K562 (cell line): ENCODE data around the gene ENDOD1. TPM values are rescaled to one million over a fixed set of nuclear protein-coding genes. Genes with fewer than 3 reads are reported as not detected.

Experiments used
- CEBPG ChIP-seq, 3 experiments: fragments of 200-800 bp in 1 of 3; sonication (Bioruptor generic) in 1 of 3; sonication (generic) in 1 of 3; formaldehyde crosslinking in 1 of 3; IDR thresholded peaks in 2 of 3; conservative IDR thresholded peaks in 1 of 3; 2 replicates each; pipeline versions ENCODE4 v1.6.1 to v1.8.0; 2016 to 2022; ENCODE audit warnings: missing compliant biosample characterization in 2 of 3, missing genetic modification characterization in 2 of 3, mild to moderate bottlenecking in 1 of 3, missing genetic modification reagents in 1 of 3
- FIP1L1 ChIP-seq: fragments of 200-400 bp; formaldehyde crosslinking; IDR thresholded peaks from 2 replicates; pipeline ENCODE4 v1.6.1; 2018; ENCODE audit warnings: mild to moderate bottlenecking, low read depth, low read length; ENCODE audit not compliant: poor library complexity, severe bottlenecking
- GABPA ChIP-seq: fragments of 200-800 bp; sonication (Bioruptor generic); conservative IDR thresholded peaks from 2 replicates; pipeline ENCODE4 v1.6.1; 2016; ENCODE audit warnings: low read depth, missing genetic modification characterization, missing compliant biosample characterization
- GATAD2B ChIP-seq: fragments of 450-650 bp; IDR thresholded peaks from 2 replicates; pipeline ENCODE4 v1.6.1; 2017; ENCODE audit warnings: mild to moderate bottlenecking, borderline replicate concordance
- HDAC3 ChIP-seq: fragments of 450-650 bp; IDR thresholded peaks from 2 replicates; pipeline ENCODE4 v1.6.1; 2018; ENCODE audit warnings: borderline replicate concordance, mild to moderate bottlenecking, moderate library complexity; ENCODE audit not compliant: partially characterized antibody
- L3MBTL2 ChIP-seq: fragments of 450-650 bp; IDR thresholded peaks from 2 replicates; pipeline ENCODE4 v1.6.1; 2016; ENCODE audit warnings: mild to moderate bottlenecking, moderate library complexity
- LARP7 ChIP-seq: fragments of 450-650 bp; IDR thresholded peaks from 2 replicates; pipeline ENCODE4 v1.6.1; 2016
- NFIC ChIP-seq: fragments of 450-650 bp; IDR thresholded peaks from 2 replicates; pipeline ENCODE4 v1.6.1; 2017; ENCODE audit warnings: mild to moderate bottlenecking, inconsistent platforms
- RCOR1 ChIP-seq, 2 experiments: IDR thresholded peaks; 2 replicates each; pipeline ENCODE4 v1.6.1; 2012; ENCODE audit warnings: low read depth in 2 of 2, low read length in 2 of 2, borderline replicate concordance in 1 of 2, improper control_type of control experiment in 1 of 2
- ZNF780A ChIP-seq: fragments of 250-450 bp; sonication (Bioruptor Pico); IDR thresholded peaks from 2 replicates; pipeline ENCODE4 v1.5.0; 2021; ENCODE audit warnings: mild to moderate bottlenecking
- polyA plus RNA-seq, 8 experiments: library from polyadenylated mRNA; depleted of rRNA in 4 of 8; stranded (reverse) in 5 of 8; unstranded in 3 of 8; fragments of >200 nt; fragmentation: Nextera tagmentation in 2 of 8; fragmentation: Illumina TruSeq in 1 of 8; extraction: Ambion mirVana in 2 of 8; extraction: Trizol in 1 of 8; gene quantifications; 2 replicates each; pipeline versions ENCODE4 v1.2.1 to v1.2.3, GENCODE V29; 2011 to 2014; ENCODE audit warnings: inconsistent platforms in 1 of 8, missing spikeins in 1 of 8
- total RNA-seq, 7 experiments: library from RNA; depleted of rRNA in 6 of 7; stranded (reverse); fragments of >200 nt in 6 of 7; fragmentation: Illumina TruSeq in 2 of 7; extraction: Trizol in 2 of 7; gene quantifications; 2 replicates each; pipeline versions ENCODE4 v1.2.1 to v1.2.3, GENCODE V29; 2011 to 2021; ENCODE audit warnings: low replicate concordance in 1 of 7
- TF ChIP-seq, protein P1 (sequence below), 2 experiments: fragments of 450-650 bp; formaldehyde crosslinking in 1 of 2; IDR thresholded peaks; 2 replicates each; pipeline versions ENCODE4 v1.4.0 to v1.6.1; 2014 to 2020; ENCODE audit warnings: mild to moderate bottlenecking in 2 of 2, borderline replicate concordance in 1 of 2, low read depth in 1 of 2
- TF ChIP-seq, protein P2 (sequence below): fragments of 250-450 bp; sonication (Bioruptor Pico); IDR thresholded peaks from 2 replicates; pipeline ENCODE4 v1.9.0; 2021; ENCODE audit warnings: mild to moderate bottlenecking, inconsistent platforms
- TF ChIP-seq, protein P3 (sequence below): conservative IDR thresholded peaks from 2 replicates; pipeline ENCODE4 v1.6.1; 2011; ENCODE audit warnings: low read depth, mild to moderate bottlenecking, low read length; ENCODE audit not compliant: control insufficient read depth

Gene ENDOD1
- total and polyA plus RNA-seq, 9 of the 15 experiments (the other 6 are each of a cell fraction or from before 2014, with no cell fraction given) = 4.2 to 11.8 (median 9.3) TPM

DNA sequence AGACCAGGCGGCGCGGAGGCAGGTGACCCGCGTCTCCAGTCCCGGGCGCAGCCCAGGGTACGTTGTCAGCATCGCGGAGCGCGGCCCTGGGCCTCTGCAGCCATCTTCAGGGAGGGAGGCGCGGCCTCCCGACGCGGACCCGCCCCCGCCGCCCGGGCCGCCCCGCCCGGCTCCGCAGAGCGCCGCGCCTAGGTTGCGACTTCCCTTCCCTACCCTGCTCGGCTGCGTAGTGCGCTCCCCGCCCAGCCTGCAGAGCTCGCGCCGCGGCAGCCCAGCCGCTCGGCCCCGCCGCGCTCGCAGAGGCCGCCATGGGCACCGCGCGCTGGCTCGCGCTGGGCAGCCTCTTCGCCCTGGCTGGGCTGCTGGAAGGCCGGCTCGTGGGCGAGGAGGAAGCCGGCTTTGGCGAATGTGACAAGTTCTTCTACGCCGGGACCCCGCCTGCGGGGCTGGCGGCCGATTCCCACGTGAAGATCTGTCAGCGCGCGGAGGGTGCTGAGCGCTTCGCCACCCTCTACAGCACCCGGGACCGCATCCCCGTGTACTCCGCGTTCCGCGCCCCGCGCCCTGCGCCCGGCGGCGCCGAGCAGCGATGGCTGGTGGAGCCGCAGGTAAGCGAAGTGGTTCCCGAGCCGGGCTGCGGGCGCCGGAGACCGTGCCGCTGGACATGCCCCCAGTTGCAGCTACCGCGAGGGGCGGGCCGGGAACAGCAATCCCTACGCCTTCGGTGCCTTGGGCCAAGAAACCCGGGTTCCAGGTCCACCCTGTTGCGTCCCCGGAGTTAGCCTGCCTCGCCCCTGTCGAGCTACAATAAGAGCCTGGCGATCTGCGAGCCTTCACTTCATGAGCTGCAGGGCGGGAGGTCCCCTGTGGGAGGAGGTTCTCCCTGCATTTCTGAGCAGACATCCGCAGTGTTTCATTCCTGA, at the start of gene ENDOD1 (continued):
- peak; percentile 77 for TF ChIP-seq GATAD2B
- TF ChIP-seq, protein P1, sequence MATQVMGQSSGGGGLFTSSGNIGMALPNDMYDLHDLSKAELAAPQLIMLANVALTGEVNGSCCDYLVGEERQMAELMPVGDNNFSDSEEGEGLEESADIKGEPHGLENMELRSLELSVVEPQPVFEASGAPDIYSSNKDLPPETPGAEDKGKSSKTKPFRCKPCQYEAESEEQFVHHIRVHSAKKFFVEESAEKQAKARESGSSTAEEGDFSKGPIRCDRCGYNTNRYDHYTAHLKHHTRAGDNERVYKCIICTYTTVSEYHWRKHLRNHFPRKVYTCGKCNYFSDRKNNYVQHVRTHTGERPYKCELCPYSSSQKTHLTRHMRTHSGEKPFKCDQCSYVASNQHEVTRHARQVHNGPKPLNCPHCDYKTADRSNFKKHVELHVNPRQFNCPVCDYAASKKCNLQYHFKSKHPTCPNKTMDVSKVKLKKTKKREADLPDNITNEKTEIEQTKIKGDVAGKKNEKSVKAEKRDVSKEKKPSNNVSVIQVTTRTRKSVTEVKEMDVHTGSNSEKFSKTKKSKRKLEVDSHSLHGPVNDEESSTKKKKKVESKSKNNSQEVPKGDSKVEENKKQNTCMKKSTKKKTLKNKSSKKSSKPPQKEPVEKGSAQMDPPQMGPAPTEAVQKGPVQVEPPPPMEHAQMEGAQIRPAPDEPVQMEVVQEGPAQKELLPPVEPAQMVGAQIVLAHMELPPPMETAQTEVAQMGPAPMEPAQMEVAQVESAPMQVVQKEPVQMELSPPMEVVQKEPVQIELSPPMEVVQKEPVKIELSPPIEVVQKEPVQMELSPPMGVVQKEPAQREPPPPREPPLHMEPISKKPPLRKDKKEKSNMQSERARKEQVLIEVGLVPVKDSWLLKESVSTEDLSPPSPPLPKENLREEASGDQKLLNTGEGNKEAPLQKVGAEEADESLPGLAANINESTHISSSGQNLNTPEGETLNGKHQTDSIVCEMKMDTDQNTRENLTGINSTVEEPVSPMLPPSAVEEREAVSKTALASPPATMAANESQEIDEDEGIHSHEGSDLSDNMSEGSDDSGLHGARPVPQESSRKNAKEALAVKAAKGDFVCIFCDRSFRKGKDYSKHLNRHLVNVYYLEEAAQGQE (IDR thresholded peaks at IDR 0.05; ENCODE audit: borderline replicate concordance) = peak; percentile 16; the same call in 1 of the 2 replicates
- TF ChIP-seq, protein P1 (CRISPR knock-in tag; IDR thresholded peaks at IDR 0.05; ENCODE audit: low read depth) = peak; percentile 64; the same call in 1 of the 2 replicates
- no peak for TF ChIP-seq LARP7
- 0 out of 2 replicates have a peak, but pooled peaks have one; percentile 12 for TF ChIP-seq NFIC
- no peak for TF ChIP-seq HDAC3
- TF ChIP-seq RCOR1 (IDR thresholded peaks at IDR 0.05; ENCODE audit: borderline replicate concordance in 1 of 2, low read depth in 2 of 2, low read length in 2 of 2) = peak in 1 of 2 experiments; percentile 19; a peak in 1 of 4 replicates
- TF ChIP-seq, protein P2, sequence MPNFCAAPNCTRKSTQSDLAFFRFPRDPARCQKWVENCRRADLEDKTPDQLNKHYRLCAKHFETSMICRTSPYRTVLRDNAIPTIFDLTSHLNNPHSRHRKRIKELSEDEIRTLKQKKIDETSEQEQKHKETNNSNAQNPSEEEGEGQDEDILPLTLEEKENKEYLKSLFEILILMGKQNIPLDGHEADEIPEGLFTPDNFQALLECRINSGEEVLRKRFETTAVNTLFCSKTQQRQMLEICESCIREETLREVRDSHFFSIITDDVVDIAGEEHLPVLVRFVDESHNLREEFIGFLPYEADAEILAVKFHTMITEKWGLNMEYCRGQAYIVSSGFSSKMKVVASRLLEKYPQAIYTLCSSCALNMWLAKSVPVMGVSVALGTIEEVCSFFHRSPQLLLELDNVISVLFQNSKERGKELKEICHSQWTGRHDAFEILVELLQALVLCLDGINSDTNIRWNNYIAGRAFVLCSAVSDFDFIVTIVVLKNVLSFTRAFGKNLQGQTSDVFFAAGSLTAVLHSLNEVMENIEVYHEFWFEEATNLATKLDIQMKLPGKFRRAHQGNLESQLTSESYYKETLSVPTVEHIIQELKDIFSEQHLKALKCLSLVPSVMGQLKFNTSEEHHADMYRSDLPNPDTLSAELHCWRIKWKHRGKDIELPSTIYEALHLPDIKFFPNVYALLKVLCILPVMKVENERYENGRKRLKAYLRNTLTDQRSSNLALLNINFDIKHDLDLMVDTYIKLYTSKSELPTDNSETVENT (CRISPR knock-in tag) = peak; percentile 46; the same call in 1 of the 2 replicates
- peak; percentile 15; the same call in 1 of the 2 replicates for TF ChIP-seq GABPA (tag)
- TF ChIP-seq FIP1L1 = peak; percentile 40
- TF ChIP-seq CEBPG (CRISPR knock-in tag; IDR thresholded peaks at IDR 0.05) = peak; percentile 12; the same call in 1 of the 2 replicates
- no peak for TF ChIP-seq CEBPG (tag; conservative IDR thresholded peaks at IDR 0.05 in 1 of 2, IDR thresholded peaks at IDR 0.05 in 1 of 2)
- peak; percentile 68; the same call in 1 of the 2 replicates for TF ChIP-seq L3MBTL2
- TF ChIP-seq, protein P3, sequence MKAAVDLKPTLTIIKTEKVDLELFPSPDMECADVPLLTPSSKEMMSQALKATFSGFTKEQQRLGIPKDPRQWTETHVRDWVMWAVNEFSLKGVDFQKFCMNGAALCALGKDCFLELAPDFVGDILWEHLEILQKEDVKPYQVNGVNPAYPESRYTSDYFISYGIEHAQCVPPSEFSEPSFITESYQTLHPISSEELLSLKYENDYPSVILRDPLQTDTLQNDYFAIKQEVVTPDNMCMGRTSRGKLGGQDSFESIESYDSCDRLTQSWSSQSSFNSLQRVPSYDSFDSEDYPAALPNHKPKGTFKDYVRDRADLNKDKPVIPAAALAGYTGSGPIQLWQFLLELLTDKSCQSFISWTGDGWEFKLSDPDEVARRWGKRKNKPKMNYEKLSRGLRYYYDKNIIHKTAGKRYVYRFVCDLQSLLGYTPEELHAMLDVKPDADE = 0 out of 2 replicates have a peak, but pooled peaks have one; percentile 12
- no peak for TF ChIP-seq ZNF780A (CRISPR knock-in tag)
